Measurements from ENCODE around the gene TSC1.

The TSC1 gene

GRCh38 chr9:132886334-132886725, 58.1 kb downstream of the TSC1 start:
- Histone ChIP-seq H3K79me2 (ENCODE audit: insufficient read depth, low read length) (no peaks in the 10 kb centered on the region), H3K27ac (ENCODE audit: low read length) (no peak overlapping the region)

GRCh38 chr9:132885720-132886333, 58.6 kb downstream of the TSC1 start:
- ATAC-seq (ENCODE audit: insufficient read depth, low read depth) (no peak), DNase-seq (no peak)
- Histone ChIP-seq H3K27ac (ENCODE audit: low read length) (no peak overlapping the region), H3K9ac (ENCODE audit: low read depth, low read length) (no peak overlapping the region), H3K4me3 (ENCODE audit: low read depth in 1 of 2, low read length in 2 of 2) (no peak overlapping the region), H4K20me1 (ENCODE audit: insufficient read depth, low read length) (no peaks in the 10 kb centered on the region), H3K79me2 (ENCODE audit: insufficient read depth, low read length) (no peaks in the 10 kb centered on the region), H3K36me3 (ENCODE audit: insufficient read depth, low read length) (no peaks in the 10 kb centered on the region), H3K4me2 (ENCODE audit: insufficient read depth, low read length) (no peak overlapping the region), H3K9me3 (ENCODE audit: insufficient read depth, low read length, severe bottlenecking) (no peaks in the 10 kb centered on the region), H3K27me3 (ENCODE audit: insufficient read depth, low read length, poor library complexity) (no peaks in the 10 kb centered on the region), H3K4me1 (ENCODE audit: insufficient read depth, low read length) (peaks cover 27% of the 10 kb centered on the region), H2AFZ (ENCODE audit: low read depth, low read length) (no peak overlapping the region)
- TF ChIP-seq EZH2 (IDR thresholded peaks at IDR 0.05; ENCODE audit: borderline replicate concordance, low read depth, low read length, severe bottlenecking) (no peak), CTCF (IDR thresholded peaks at IDR 0.05; ENCODE audit: borderline replicate concordance, extremely low read depth, low read length, poor library complexity, severe bottlenecking) (no peak)

More at GRCh38 chr9:132886334-132886725, 58.1 kb downstream of the TSC1 start:
- DNase-seq (no peak), ATAC-seq (ENCODE audit: insufficient read depth, low read depth) (no peak)
- Histone ChIP-seq H3K4me1 (ENCODE audit: insufficient read depth, low read length) (peaks cover 27% of the 10 kb centered on the region), H2AFZ (ENCODE audit: low read depth, low read length) (no peak overlapping the region), H3K9me3 (ENCODE audit: insufficient read depth, low read length, severe bottlenecking) (no peaks in the 10 kb centered on the region), H3K9ac (ENCODE audit: low read depth, low read length) (no peak overlapping the region), H3K27me3 (ENCODE audit: insufficient read depth, low read length, poor library complexity) (no peaks in the 10 kb centered on the region), H3K4me2 (ENCODE audit: insufficient read depth, low read length) (no peak overlapping the region), H3K36me3 (ENCODE audit: insufficient read depth, low read length) (no peaks in the 10 kb centered on the region), H4K20me1 (ENCODE audit: insufficient read depth, low read length) (no peaks in the 10 kb centered on the region), H3K4me3 (ENCODE audit: low read depth in 1 of 2, low read length in 2 of 2) (no peak overlapping the region)
- TF ChIP-seq EZH2 (IDR thresholded peaks at IDR 0.05; ENCODE audit: borderline replicate concordance, low read depth, low read length, severe bottlenecking), result no peak
- no peak for TF ChIP-seq CTCF (IDR thresholded peaks at IDR 0.05; ENCODE audit: borderline replicate concordance, extremely low read depth, low read length, poor library complexity, severe bottlenecking)

GRCh38 chr9:132883349-132884294, 60.8 kb downstream of the TSC1 start:
- H3K9ac ChIP-seq (ENCODE audit: low read depth, low read length), result no peak overlapping the region
- H3K79me2 ChIP-seq (ENCODE audit: insufficient read depth, low read length), result no peaks in the 10 kb centered on the region
- no peaks in the 10 kb centered on the region for H3K27me3 ChIP-seq (ENCODE audit: insufficient read depth, low read length, poor library complexity)
- no peaks in the 10 kb centered on the region for H4K20me1 ChIP-seq (ENCODE audit: insufficient read depth, low read length)
- no peaks in the 10 kb centered on the region for H3K36me3 ChIP-seq (ENCODE audit: insufficient read depth, low read length)
- H3K27ac ChIP-seq (ENCODE audit: low read length), result no peak overlapping the region
- TF ChIP-seq EZH2 (IDR thresholded peaks at IDR 0.05; ENCODE audit: borderline replicate concordance, low read depth, low read length, severe bottlenecking) (no peak), CTCF (IDR thresholded peaks at IDR 0.05; ENCODE audit: borderline replicate concordance, extremely low read depth, low read length, poor library complexity, severe bottlenecking) (no peak)
- H3K4me2 ChIP-seq (ENCODE audit: insufficient read depth, low read length), result no peak overlapping the region
- no peak overlapping the region for H3K4me3 ChIP-seq (ENCODE audit: low read depth in 1 of 2, low read length in 2 of 2)
- no peak for ATAC-seq (ENCODE audit: insufficient read depth, low read depth)
- peaks cover 26% of the 10 kb centered on the region for H3K4me1 ChIP-seq (ENCODE audit: insufficient read depth, low read length)
- no peaks in the 10 kb centered on the region for H3K9me3 ChIP-seq (ENCODE audit: insufficient read depth, low read length, severe bottlenecking)
- H2AFZ ChIP-seq (ENCODE audit: low read depth, low read length), result no peak overlapping the region
- no peak for DNase-seq

Data from DND-41 (cell line).